GM12878 (cell line): ENCODE measurements around the gene PSORS1C1. TPM values are rescaled to one million over a fixed set of nuclear protein-coding genes. Genes with fewer than 3 reads are reported as not detected.

Experiments used
- ATAC-seq: fragments of 200-7000 bp; cut with Tn5 transposase; 3 replicates; pipeline ENCODE4 v1.9.1; 2020; ENCODE audit warnings: mild to moderate bottlenecking, moderate library complexity
- BruUV-seq: library from RNA; stranded (reverse); fragments of 400-500 nt; replicated peaks from 2 replicates; lab custom pipeline; 2021; lab: Mats Ljungman, UMichigan
- CTCF ChIA-PET: fragments of 300-600 bp; sonication (Branson Sonifier 250); formaldehyde crosslinking; extraction: SDS; loops from one replicate; lab custom pipeline; 2021; ENCODE audit warnings: inconsistent platforms; lab: Yijun Ruan, JAX
- POLR2A ChIA-PET: fragments of 350-600 bp; formaldehyde crosslinking; extraction: SDS; loops from one replicate; lab custom pipeline; 2021; ENCODE audit warnings: inconsistent platforms; lab: Charles Lee
- RAD21 ChIA-PET: fragments of 300-600 bp; sonication (Branson Sonifier 250); formaldehyde crosslinking; loops from one replicate; lab custom pipeline; 2023; ENCODE audit warnings: antibody characterized with exemption; ENCODE audit not compliant: unreplicated experiment; lab: Charles Lee
- SMC1A ChIA-PET: fragments of 300-600 bp; sonication (Branson Sonifier 250); formaldehyde crosslinking; loops from one replicate; lab custom pipeline; 2023; ENCODE audit not compliant: unreplicated experiment, uncharacterized antibody; lab: Charles Lee
- DNase-seq: peaks from one replicate; pipeline ENCODE4 v3.0.0-alpha.2; 2011; ENCODE audit warnings: low read depth, low spot score
- FAIRE-seq: peaks from 3 replicates; lab custom pipeline; 2011; peaks lifted over from hg19 to GRCh38; lab: Jason Lieb, UNC
- H2AFZ ChIP-seq: 2 replicates; pipeline ENCODE4 v1.6.0; 2011; ENCODE audit warnings: low read depth, low read length, control low read depth; ENCODE audit not compliant: control insufficient read depth
- H3K27ac ChIP-seq: 2 replicates; pipeline ENCODE4 v1.5.1; 2011; ENCODE audit warnings: control low read depth; ENCODE audit not compliant: control insufficient read depth, insufficient read depth
- H3K27me3 ChIP-seq, 2 experiments: replicated peaks in 1 of 2; 2 replicates each; pipeline versions ENCODE4 v1.6.0 to v1.6.1; 2011; ENCODE audit warnings: low read length in 1 of 2; ENCODE audit not compliant: control insufficient read depth in 2 of 2, insufficient read depth in 2 of 2
- H3K36me3 ChIP-seq, 2 experiments: 2 replicates each; pipeline ENCODE4 v1.5.1; 2011; ENCODE audit warnings: low read length in 1 of 2; ENCODE audit not compliant: control insufficient read depth in 2 of 2, insufficient read depth in 2 of 2
- H3K4me1 ChIP-seq: 2 replicates; pipeline ENCODE4 v1.6.1; 2011; ENCODE audit warnings: mild to moderate bottlenecking, low read length, moderate library complexity, mixed read lengths; ENCODE audit not compliant: control insufficient read depth, insufficient read depth
- H3K4me2 ChIP-seq: 2 replicates; pipeline ENCODE4 v1.6.0; 2011; ENCODE audit warnings: control low read depth; ENCODE audit not compliant: control insufficient read depth, insufficient read depth
- H3K4me3 ChIP-seq: fragments of 200-600 bp; sonication (generic); 2 replicates; pipeline ENCODE4 v1.5.1; 2016
- H3K79me2 ChIP-seq: 2 replicates; pipeline ENCODE4 v1.6.0; 2011; ENCODE audit warnings: low read length; ENCODE audit not compliant: control insufficient read depth, insufficient read depth
- H3K9ac ChIP-seq: 2 replicates; pipeline ENCODE4 v1.8.0; 2011; ENCODE audit warnings: low read length, control low read depth, mixed read lengths; ENCODE audit not compliant: control insufficient read depth, insufficient read depth
- H3K9me3 ChIP-seq: replicated peaks from 3 replicates; pipeline ENCODE4 v1.5.1; 2011; ENCODE audit warnings: mild to moderate bottlenecking, low read length; ENCODE audit not compliant: control insufficient read depth, insufficient read depth
- H4K20me1 ChIP-seq: 2 replicates; pipeline ENCODE4 v1.6.0; 2011; ENCODE audit not compliant: control insufficient read depth, insufficient read depth
- DPF2 ChIP-seq: fragments of 450-650 bp; IDR thresholded peaks from 2 replicates; pipeline ENCODE4 v1.6.1; 2017; ENCODE audit warnings: mild to moderate bottlenecking
- ETV6 ChIP-seq, 2 experiments: fragments of 450-650 bp in 1 of 2; IDR thresholded peaks in 1 of 2; conservative IDR thresholded peaks in 1 of 2; 2 replicates each; pipeline ENCODE4 v1.6.1; 2014; ENCODE audit warnings: antibody characterized with exemption in 1 of 2, borderline replicate concordance in 1 of 2, low read depth in 1 of 2, mild to moderate bottlenecking in 1 of 2, moderate library complexity in 1 of 2
- FOXK2 ChIP-seq: fragments of 450-650 bp; IDR thresholded peaks from 2 replicates; pipeline ENCODE4 v1.6.1; 2017; ENCODE audit warnings: mild to moderate bottlenecking, moderate library complexity
- HDAC2 ChIP-seq: fragments of 200-600 bp; sonication (generic); IDR thresholded peaks from 2 replicates; pipeline ENCODE4 v1.6.1; 2017
- KDM1A ChIP-seq: fragments of 200-600 bp; sonication (generic); IDR thresholded peaks from 2 replicates; pipeline ENCODE4 v1.6.1; 2016; ENCODE audit warnings: borderline replicate concordance
- LARP7 ChIP-seq: fragments of 450-650 bp; IDR thresholded peaks from 2 replicates; pipeline ENCODE4 v1.6.1; 2017; ENCODE audit warnings: mild to moderate bottlenecking
- NFIC ChIP-seq: IDR thresholded peaks from 2 replicates; pipeline ENCODE4 v1.6.1; 2012; ENCODE audit warnings: low read depth, mild to moderate bottlenecking, inconsistent platforms, low read length, moderate library complexity
- NR2F1 ChIP-seq: fragments of 450-650 bp; conservative IDR thresholded peaks from 2 replicates; pipeline ENCODE4 v1.6.1; 2017; ENCODE audit warnings: mild to moderate bottlenecking
- SIN3A ChIP-seq: IDR thresholded peaks from 2 replicates; pipeline ENCODE4 v1.6.1; 2012; ENCODE audit warnings: low read depth, low read length, improper control_type of control experiment
- STAT1 ChIP-seq: fragments of 450-650 bp; conservative IDR thresholded peaks from 2 replicates; pipeline ENCODE4 v1.6.1; 2014; ENCODE audit warnings: antibody characterized with exemption, mild to moderate bottlenecking
- TCF3 ChIP-seq: IDR thresholded peaks from 2 replicates; pipeline ENCODE4 v1.6.1; 2012; ENCODE audit warnings: low read depth, mild to moderate bottlenecking, low read length, borderline replicate concordance; ENCODE audit not compliant: insufficient read depth
- ZSCAN29 ChIP-seq: fragments of 450-650 bp; IDR thresholded peaks from 2 replicates; pipeline ENCODE4 v1.6.1; 2017; ENCODE audit warnings: mild to moderate bottlenecking, moderate library complexity
- WGBS: methylation state at CpG from one replicate; pipeline ENCODE4 v1.1.6; 2016; ENCODE audit warnings: low lambda C conversion rate; ENCODE audit not compliant: insufficient replicate concordance, insufficient coverage; ENCODE audit errors: missing lambda C conversion rate; 5-methylcytosine and 5-hydroxymethylcytosine counted together
- in situ Hi-C: fragments of 300-500 bp; cut with MboI; formaldehyde crosslinking; loops from 9 replicates; pipeline ENCODE4 v1.14.3; 2018; ENCODE audit warnings: mixed read lengths
- intact Hi-C: fragments of 100-400 bp; cut with micrococcal nuclease; formaldehyde crosslinking; loops from one replicate; pipeline ENCODE4 v1.14.2; 2022; ENCODE audit not compliant: unreplicated experiment
- polyA plus RNA-seq, 11 experiments: library from polyadenylated mRNA; depleted of rRNA in 4 of 11; unstranded in 6 of 11; stranded (reverse) in 5 of 11; fragments of >200 nt; fragmentation: Nextera tagmentation in 4 of 11; fragmentation: Illumina TruSeq in 1 of 11; extraction: Ambion mirVana in 4 of 11; extraction: Trizol in 1 of 11; gene quantifications; 1 replicate in 1 of 11; 2 replicates in 10 of 11; pipeline versions ENCODE4 v1.2.1 to v1.2.3, GENCODE V29; 2011 to 2016; ENCODE audit warnings: inconsistent platforms in 2 of 11, missing spikeins in 2 of 11, low read depth in 1 of 11
- total RNA-seq, 4 experiments: library from RNA; depleted of rRNA in 3 of 4; stranded (reverse); fragments of >200 nt in 3 of 4; fragmentation: Illumina TruSeq in 1 of 4; extraction: Trizol in 1 of 4; gene quantifications; 2 replicates each; pipeline versions ENCODE4 v1.2.1 to v1.2.3, GENCODE V29; 2013 to 2021
- TF ChIP-seq, protein P1 (sequence below): fragments of 150-350 bp; IDR thresholded peaks from 2 replicates; pipeline ENCODE4 v1.6.1; 2014; ENCODE audit warnings: mild to moderate bottlenecking, low read depth, low read length
- TF ChIP-seq, protein P2 (sequence below): IDR thresholded peaks from 2 replicates; pipeline ENCODE4 v1.6.1; 2012; ENCODE audit warnings: low read depth, low read length, improper control_type of control experiment

Gene PSORS1C1
- total and polyA plus RNA-seq, 10 of the 15 experiments (the other 5 are each of a cell fraction or from before 2014, with no cell fraction given), result 0.13 to 1.00 (median 0.20) TPM; not detected in 5

DNA sequence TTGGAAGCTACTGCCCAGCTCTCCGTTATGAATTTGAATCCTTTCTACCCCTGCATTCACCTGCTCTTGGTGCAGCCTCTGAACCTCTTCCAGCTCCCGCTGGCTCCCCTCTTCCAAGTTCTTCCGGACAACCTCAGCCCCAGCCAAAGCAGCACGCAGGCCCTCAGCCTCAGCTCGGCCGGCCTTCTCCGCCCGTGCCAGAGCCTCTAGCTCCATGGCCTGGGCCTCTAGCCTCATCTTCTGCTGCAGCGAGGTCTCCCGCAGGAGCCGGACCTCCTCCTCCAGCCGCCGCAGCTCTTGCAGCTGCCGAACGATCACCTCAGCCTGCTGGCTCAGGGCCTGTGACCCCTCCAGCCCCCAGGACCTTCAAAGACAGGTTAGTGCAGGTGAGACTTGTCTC lies 39.8 kb downstream of the PSORS1C1 start:
- no peak overlapping the region for H3K9ac ChIP-seq
- DNase-seq, result no peak
- 91% methylated on average over 15 of the region's 15 CpGs for WGBS
- H3K27me3 ChIP-seq, result no peaks in the 10 kb centered on the region
- H3K79me2 ChIP-seq, result peaks cover 15% of the 10 kb centered on the region
- no peak overlapping the region for H2AFZ ChIP-seq
- H3K4me1 ChIP-seq, result no peaks in the 10 kb centered on the region
- H4K20me1 ChIP-seq, result no peaks in the 10 kb centered on the region
- TF ChIP-seq, protein P1, sequence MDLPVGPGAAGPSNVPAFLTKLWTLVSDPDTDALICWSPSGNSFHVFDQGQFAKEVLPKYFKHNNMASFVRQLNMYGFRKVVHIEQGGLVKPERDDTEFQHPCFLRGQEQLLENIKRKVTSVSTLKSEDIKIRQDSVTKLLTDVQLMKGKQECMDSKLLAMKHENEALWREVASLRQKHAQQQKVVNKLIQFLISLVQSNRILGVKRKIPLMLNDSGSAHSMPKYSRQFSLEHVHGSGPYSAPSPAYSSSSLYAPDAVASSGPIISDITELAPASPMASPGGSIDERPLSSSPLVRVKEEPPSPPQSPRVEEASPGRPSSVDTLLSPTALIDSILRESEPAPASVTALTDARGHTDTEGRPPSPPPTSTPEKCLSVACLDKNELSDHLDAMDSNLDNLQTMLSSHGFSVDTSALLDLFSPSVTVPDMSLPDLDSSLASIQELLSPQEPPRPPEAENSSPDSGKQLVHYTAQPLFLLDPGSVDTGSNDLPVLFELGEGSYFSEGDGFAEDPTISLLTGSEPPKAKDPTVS, result no peak
- TF ChIP-seq LARP7 (no peak), SIN3A (no peak), HDAC2 (no peak), NR2F1 (no peak), STAT1 (no peak), FOXK2 (no peak), ETV6 (conservative IDR thresholded peaks at IDR 0.05 in 1 of 2, IDR thresholded peaks at IDR 0.05 in 1 of 2; ENCODE audit: borderline replicate concordance in 1 of 2, low read depth in 1 of 2) (no peak), TCF3 (no peak), NFIC (no peak), KDM1A (no peak), DPF2 (no peak), ZSCAN29 (no peak)
- TF ChIP-seq, protein P2, sequence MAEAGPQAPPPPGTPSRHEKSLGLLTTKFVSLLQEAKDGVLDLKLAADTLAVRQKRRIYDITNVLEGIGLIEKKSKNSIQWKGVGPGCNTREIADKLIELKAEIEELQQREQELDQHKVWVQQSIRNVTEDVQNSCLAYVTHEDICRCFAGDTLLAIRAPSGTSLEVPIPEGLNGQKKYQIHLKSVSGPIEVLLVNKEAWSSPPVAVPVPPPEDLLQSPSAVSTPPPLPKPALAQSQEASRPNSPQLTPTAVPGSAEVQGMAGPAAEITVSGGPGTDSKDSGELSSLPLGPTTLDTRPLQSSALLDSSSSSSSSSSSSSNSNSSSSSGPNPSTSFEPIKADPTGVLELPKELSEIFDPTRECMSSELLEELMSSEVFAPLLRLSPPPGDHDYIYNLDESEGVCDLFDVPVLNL, result no peak
- TF ChIP-seq, all 136 proteins: peak for 0
- ChIA-PET RAD21 (no interaction called here), SMC1A (no interaction called here), POLR2A (interaction anchor here (1.6 kb wide), 1 partner anchor 13 kb away, joined by 4 read pairs; no protein-coding TSS in a partner anchor), CTCF (interaction anchor here (1.1 to 1.8 kb wide), 2 partner anchors 11 to 38 kb away, joined by 3 to 9 read pairs; no protein-coding TSS in a partner anchor)
- H3K4me3 ChIP-seq, result no peak overlapping the region
- intact Hi-C loops (no loop called here), in situ Hi-C loops (no loop called here)
- no peak overlapping the region for H3K4me2 ChIP-seq
- ATAC-seq, result no peak
- H3K27ac ChIP-seq, result no peak overlapping the region
- H3K9me3 ChIP-seq, result no peaks in the 10 kb centered on the region
- no peak for FAIRE-seq
- no TSS peak for BruUV-seq
- H3K36me3 ChIP-seq, result no peaks in the 10 kb centered on the region; a peak in 1 of 4 replicates
